Esophagus squamous epithelium (tissue), 4 donors: ENCODE data around the gene GALK2.

Experiments
- POLR2A ChIP-seq, 4 donors: fragments of 450-650 bp; IDR thresholded peaks; one replicate each; pipeline ENCODE4 v1.6.1; 2017; ENCODE audit warnings: antibody characterized with exemption in 4 of 4, mild to moderate bottlenecking in 4 of 4, moderate library complexity in 3 of 4
- TF ChIP-seq, protein P1 (sequence below), 6 experiments: fragments of 450-650 bp in 4 of 6; fragments of 200-600 bp in 2 of 6; sonication (generic) in 2 of 6; IDR thresholded peaks; one replicate each; pipeline ENCODE4 v1.5.1; 2016 to 2019; ENCODE audit warnings: antibody characterized with exemption in 6 of 6, mild to moderate bottlenecking in 4 of 6, moderate library complexity in 4 of 6

DNA sequence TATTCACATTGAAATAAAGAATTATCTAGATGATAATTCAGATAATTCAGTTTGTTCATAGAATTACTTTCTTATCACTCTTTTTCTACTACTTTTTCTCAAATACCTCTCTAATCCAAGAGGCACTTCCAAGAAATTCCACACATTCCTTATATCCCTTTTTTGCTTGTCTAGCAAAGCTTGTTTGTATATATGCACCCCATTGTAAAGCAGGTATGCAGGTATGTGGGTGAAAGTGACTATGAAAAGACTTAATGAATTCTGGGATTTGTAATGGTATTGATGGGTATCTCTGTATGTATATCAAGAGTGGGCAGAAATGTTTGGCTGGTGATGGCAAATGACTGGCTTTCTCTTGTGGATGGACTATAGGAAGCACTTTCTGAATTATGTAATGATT lies 158.9 kb downstream of the GALK2 start:
- TF ChIP-seq, protein P1, sequence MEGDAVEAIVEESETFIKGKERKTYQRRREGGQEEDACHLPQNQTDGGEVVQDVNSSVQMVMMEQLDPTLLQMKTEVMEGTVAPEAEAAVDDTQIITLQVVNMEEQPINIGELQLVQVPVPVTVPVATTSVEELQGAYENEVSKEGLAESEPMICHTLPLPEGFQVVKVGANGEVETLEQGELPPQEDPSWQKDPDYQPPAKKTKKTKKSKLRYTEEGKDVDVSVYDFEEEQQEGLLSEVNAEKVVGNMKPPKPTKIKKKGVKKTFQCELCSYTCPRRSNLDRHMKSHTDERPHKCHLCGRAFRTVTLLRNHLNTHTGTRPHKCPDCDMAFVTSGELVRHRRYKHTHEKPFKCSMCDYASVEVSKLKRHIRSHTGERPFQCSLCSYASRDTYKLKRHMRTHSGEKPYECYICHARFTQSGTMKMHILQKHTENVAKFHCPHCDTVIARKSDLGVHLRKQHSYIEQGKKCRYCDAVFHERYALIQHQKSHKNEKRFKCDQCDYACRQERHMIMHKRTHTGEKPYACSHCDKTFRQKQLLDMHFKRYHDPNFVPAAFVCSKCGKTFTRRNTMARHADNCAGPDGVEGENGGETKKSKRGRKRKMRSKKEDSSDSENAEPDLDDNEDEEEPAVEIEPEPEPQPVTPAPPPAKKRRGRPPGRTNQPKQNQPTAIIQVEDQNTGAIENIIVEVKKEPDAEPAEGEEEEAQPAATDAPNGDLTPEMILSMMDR (IDR thresholded peaks at IDR 0.05): no peak
- TF ChIP-seq POLR2A (IDR thresholded peaks at IDR 0.05): no peak
